Middle frontal gyrus (tissue), 1 donor: ENCODE data around the gene NCAPD3.

Experiments
- DNase-seq: peaks from one replicate; pipeline ENCODE4 v3.0.0-alpha.2; 2015; ENCODE audit warnings: low spot score; ENCODE audit errors: extremely low spot score

NCAPD3 gene

DNA sequence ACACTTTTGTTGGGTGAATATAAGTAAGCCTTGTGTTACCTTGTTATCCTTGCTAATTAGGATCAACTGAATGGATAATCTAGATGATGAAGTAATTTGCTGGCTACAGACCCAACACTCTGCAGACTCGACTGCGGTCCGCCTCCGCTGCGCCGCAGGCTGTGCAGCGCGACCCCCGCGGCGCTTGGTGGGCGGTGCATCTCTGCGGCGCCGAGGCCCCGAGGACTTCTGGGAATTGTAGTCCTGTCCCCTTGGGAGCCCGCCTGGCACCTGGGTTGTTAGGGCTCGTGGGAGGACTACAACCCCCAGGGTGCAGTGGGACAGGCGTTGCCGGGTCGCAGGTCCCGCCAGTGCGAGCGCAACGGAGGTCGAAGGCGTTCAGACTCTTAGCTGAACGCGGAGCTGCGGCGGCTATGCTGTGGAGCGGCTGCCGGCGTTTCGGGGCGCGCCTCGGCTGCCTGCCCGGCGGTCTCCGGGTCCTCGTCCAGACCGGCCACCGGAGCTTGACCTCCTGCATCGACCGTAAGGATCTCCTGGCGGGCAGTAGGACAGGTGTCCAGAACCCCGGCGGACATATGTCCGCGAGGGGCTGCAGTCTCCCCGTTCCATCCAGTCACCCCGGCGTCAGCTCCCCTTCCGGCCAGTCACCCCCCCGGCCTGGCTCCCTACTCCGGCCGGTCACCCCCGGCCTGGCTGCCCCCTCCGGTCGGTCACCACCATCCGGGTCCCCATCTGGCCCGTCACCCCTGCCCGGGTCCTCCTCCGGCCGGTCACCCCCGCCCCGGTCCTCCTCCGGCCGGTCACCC, 29.6 kb upstream of the NCAPD3 start, which contains the start of the genes ACAD8 and THYN1:
TSS of gene ACAD8 (plus strand) at position 381 of the 806 bp plus-strand sequence. CDS start at position 414, 33 bp downstream.
TSS of gene THYN1 (minus strand) at position 165 of the 806 bp plus-strand sequence. CDS start 470 bp downstream, outside the sequence.
- DNase-seq: peak; percentile 95

DNA sequence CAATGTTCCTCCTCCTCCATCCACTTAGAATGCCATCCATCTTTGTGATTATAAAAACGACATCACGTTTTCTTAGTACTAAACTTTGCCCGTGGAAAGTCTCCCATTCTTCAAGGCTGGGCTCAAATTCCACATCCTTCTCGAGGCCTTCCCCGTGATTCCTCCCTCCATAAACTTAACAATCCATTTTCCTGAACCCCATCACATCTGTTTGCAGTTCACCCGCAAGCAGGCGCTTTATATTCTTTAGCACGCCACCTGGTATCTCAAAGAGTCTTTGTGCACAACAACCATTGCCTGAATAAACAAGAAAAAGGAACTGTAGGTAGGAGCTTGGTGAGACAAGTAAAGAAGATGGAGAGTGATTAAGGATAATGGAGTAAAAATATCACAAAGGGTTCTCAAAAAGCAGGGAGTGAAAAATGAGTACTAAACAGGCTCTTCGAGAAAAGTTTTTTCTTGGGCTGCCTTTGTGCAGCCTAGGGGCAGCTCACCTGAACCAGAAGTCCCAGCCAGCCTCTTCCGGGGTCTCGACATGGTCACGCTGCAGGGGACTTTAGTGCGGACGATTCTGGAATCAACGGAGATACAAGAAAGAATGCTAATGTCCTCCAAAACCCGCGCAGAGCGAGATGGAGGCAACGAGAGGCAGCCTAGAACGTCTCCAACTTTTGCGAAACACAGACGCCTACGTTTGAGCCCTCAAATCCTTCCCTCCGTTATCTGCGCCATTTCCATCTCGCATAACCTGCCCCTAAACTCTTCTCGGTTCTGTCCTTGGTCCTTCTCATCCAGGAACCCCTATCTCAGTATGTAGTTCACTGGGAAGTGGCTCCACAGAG, 28.8 kb upstream of the NCAPD3 start:
- no peak for DNase-seq

DNA sequence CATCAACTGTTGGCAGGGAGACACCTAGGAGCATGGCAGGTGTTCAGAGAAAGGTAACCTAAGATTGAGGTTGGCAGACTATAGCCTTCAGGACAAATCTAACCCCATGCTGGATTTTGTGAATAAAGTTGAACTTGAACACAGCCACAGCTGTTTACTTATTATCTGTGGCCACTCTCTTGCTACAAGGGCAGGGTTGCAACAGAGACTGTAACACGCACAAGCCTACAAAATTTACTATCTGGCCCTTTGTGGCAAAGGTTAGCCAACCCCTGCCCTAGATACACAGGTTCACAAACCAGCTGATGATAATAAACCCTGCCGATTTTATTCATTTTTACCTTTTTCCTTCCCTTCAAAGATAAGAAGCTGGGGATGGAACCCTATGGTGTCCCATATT, 26.9 kb upstream of the NCAPD3 start:
- no peak for DNase-seq

DNA sequence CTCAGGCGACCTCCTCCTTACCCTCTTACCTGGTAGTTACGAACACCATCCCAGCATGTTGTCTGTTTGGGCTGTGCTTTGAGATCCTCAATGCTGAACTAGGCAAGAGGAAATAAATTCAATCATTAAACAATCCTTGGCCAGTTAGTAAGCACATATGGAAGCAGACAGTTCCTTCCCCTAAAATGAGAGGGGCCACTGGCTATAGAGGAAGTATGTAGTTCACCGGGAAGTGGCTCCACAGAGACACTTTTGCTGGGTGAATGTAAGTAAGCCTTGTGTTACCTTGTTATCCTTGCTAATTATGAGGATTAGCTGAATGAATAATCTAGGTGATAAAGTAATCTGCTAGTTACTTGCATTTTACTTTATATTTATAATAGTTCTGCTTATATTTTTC, 26.5 kb upstream of the NCAPD3 start:
- DNase-seq: no peak

DNA sequence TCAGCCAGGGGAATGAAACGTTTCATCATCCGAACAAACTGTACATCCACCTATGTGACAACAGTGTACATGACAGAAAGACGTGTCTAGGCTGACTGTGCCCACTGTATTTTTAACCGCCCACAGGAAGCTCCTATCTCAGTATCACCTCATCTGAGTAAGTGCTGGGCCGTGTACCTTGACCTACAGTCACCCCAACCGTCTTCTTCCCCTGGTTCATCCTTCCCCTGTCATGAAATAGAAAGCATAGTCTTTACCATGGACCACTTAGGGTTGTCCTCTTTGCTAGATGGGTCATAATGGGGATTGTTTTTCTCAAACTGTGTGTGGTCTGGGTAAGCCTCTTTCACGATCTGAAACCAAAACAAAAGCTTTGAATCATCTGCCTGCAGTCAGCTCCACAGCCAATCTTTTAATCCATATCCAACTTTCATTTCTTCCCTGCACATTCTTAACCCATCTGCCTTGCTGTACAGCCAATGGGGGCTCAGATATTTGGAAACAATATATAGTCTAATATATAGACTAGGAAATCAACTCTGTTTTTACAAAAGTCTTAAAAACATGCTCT, 25.2 kb upstream of the NCAPD3 start:
- DNase-seq: no peak

DNA sequence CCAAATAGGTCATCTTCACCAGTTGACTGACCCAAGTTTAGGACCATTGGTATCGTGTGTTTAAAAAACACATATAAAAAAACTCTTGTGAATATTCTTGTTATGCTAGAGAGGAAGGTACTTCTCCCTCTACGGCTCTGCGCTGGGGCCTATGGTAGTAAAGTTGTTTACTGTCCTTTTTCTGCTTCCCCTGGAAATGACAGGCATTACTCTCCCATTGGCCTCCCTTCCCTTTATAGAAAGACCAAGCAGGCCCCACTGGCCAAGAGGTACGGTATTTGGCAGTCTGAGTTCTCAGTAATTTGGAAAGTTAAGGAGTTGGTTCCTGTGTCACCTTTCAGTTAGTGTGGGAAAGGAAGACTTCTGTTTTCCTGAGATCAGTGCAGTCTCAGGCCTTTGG, 22.9 kb upstream of the NCAPD3 start:
- no peak for DNase-seq

DNA sequence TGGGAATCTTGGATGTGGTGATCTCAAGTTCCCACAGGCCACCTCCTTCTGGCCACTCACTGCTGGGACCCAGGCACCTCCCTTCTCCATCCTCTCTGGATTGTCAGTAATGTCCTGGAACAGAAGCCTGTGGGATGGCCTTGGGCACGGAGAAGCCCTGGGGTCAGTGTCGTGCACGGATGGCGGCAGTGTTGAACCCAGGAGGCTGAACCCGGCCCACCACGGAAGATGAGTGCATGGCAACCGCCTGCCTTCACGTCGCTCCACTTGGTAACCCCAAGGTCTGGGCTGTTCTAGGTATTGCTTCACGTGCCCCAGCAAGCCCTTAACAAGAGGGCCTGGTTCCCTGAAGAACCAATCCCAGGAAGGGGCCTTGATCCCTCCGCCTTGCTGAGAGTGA, 22.3 kb upstream of the NCAPD3 start:
- no peak for DNase-seq

DNA sequence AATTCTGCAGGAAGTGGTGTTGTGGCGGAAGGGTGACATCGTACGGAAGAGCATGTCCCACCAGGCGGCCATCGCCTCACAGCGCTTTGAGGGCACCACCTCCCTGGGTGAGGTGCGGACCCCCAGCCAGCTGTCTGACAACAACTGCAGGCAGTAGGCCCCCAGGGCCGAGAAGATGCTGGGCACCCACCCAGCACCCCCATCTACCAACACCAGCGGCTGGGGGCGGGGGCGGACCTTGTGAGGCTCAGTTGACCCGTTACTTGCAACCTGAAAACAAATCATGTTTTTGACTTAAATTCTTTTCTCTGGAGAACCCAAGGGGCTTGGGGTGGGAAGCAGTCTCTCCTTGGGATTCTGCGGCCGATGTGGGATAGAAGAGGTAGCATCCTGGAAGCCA, 21.7 kb upstream of the NCAPD3 start:
- DNase-seq: no peak

DNA sequence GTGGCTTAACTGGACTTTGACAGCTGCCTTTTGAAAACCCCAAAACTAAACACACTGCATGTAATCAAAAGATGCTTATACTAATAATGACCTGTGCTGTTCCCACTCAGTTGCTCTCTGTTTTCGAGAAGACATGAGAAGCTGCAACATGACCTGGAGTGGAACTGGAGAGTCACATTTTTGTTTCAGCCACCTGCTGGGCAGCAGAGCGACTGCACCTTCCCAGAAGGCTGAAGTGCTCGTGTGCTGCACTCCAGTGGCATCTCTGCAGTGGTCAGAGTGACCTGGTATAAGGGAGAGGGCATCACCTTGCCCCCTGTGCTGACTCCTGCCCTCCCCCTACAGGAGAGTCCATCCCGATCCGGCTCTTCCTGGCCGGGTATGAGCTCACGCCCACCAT, 20.8 kb upstream of the NCAPD3 start:
- no peak for DNase-seq

DNA sequence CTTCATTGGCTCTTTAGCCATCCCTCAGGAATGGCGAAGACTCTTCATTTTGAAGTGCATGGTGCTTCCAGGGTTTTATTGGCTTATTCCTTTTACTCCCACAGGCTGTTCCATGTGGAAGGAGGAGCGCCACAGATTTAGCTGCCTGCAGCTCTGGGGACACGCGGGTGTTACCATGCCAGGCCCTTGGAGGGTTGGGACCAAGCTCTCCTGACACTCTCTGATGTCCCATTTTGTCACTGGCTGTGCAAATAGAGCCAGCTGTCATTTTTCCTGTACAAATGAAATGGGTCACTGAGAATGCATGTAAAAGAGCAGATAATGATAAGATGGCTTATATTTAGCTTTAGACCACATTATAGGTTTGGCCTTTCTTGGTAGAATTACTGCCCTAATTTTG, 20.1 kb upstream of the NCAPD3 start:
- no peak for DNase-seq

DNA sequence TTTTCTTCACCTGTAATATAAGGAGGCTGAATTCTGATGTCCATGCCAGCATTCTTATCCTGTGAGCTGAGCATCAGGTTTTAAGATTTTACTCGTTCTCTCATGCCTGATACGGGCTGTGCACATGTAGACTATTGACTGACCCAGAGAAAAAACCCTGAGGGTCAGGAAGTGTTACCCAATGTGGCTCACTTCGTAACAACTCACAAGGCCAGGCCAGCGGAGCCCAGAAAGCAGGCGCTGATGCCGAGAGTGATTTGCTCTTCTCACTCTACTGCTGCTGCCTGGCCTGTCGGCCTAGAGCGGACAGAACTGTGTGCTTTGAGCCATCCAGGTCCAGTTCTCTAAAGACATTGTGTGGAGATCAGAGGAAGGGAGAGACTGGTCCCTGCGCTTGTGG, 18.6 kb upstream of the NCAPD3 start:
- no peak for DNase-seq

DNA sequence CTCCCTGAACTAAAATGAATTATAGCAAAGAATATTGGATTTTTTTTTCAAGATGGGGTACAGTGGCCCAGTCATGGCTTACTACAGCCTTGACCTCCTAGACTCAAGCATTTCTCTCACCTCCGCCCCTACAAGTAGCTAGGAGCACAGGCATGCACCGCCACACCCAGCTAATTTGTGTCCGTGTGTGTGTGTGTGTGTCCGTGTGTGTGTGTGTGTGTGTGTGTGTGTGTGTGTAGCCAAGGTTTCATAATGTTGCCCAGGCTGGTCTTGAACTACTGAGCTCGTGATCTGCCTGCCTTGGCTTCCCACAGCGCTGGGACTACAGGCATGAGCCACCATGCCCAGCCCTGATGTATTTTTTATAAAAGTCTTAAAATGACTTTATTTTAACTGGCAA, 16.8 kb upstream of the NCAPD3 start:
- no peak for DNase-seq

DNA sequence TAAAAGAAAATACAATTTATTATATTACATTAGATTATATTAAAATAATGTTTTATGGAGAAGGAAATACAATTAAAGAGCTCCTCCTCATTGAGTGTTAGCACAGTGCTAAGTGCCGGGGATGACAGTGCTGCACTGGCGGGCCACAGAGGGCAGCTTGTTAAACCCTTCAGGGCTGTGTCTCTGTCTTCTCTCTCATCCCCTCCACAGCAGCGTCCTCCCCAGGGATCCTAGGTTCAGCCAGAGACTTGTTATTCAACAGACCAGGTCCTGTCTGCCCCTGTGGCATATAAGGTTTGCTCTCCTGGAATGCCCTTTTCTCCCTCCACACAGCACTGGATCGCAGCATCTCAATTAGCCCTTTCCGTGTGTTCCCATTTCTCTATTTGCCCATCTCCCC, 15.2 kb upstream of the NCAPD3 start:
- no peak for DNase-seq

DNA sequence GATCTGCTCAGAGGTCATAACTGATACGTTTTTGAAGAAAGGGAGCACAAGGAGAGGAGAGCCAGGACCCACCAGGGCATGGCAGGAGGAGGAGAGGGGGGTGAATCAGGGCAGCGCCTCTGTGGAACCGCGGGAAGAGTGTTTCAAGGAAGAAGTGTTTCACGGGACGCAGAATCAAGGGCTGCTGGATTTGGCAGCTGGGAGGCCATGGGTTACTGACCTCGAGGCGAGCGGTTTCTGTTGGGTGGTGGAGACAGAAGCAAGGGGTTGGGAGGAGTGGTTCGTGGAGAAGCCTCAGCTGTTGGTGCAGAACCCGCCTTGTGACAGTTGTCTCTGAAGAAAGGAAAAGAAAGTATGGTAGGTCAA, 13.8 kb upstream of the NCAPD3 start:
- no peak for DNase-seq

DNA sequence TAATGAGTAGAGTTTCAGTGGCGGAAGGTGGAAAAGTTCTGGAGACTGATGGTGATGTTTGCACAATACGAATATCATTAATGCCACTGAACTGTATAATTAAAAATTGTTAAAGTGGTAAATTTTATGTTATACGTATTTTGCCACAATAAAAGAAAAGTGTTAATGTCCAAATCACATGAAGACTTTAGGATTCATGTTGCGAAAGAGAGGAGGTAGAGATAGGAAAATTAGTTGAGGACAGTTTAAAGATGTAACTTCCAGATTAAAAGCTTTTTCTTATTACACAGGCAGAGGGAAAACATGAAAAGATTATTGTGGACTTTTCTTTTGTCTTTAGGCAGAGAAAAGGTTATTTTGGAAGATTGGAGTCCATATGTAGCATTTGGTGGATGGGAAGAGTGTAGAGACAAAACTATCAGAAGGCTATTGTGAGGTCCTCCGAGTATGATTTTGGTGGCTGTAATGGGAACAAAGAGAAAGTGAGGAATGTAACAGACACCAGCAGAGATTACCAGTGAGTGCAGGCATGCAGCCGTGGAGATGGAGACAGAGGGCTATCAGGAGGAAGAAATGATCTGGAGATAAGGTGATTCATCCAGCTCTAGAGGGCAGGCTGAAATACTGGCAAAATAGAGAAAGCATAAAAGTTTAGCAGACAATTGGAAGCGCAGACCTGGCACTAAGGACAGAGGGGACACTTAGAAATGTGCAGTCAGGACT, 13.2 kb upstream of the NCAPD3 start:
- DNase-seq: no peak

DNA sequence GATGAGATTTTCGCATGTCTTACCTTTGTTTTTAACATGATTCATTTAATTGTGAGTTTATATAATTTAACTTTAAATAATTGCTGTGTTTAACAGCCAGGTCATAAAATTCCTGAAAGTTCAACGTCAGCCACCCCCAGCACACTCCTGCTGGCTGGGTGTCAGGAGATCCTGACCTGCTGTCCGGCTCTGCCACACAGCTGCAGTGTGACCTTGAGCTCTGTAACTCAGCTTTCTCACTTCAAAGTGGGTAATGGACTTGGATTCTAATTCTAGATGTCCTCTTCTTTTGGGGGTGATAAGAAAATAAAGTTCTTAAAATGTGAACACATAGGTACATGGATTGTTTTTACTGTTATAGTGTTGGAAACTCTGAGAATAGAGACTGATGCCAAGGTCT, 11.6 kb upstream of the NCAPD3 start:
- DNase-seq: no peak

DNA sequence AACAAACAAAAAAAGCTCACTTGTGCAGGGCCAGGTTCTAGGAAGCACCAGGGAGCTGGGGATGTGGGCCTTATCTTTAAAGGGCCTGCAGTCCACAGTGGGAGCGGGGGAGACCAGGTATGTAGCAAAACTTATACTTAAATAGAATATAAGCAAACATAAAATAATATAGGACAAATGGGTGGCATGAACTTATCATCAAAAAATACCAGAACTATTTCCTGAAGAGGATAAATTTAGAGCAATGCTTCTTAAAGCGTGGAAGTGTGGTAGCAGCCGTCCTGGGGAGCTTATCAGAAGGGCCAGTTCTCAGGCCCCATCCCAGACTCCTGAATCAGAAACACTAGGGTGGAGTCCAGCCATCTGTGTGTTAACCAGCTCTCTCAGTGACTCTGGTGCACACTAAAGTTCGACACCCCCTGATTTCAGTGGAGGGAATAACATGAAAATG, 10.0 kb upstream of the NCAPD3 start:
- DNase-seq: no peak

DNA sequence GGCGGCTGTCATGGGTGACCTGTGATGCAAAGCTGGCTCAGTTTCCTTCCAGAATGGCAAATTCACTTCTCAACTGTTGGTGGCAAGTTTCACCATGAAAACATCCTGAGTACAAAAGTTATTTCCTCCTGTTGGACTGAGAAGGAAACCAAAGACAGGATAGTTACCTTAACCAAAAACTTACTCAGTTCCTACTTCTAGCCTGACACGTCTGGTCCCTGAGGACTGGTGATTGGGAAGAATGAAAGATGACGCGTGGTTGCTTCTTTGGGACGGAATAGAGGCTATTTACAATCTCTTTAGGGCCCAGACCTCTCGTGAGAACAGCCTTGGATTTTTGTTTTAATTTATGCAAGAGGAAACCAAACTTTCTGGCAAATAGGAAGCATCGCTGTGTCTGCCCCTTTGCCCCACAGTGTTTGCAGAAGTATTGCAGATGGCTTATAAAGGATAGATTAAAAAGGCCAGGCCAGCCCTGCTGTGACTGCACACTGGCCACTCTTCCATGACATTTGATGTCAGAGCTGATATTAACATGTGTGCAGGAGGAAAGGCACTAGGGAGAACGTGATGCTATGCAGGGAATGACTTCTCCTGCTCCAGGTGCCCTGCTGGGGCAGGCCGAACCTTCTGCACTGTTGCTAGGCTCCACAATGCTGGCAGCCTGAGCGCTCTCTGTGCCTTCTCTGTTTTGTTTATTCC, 8.3 kb upstream of the NCAPD3 start:
- DNase-seq: no peak

DNA sequence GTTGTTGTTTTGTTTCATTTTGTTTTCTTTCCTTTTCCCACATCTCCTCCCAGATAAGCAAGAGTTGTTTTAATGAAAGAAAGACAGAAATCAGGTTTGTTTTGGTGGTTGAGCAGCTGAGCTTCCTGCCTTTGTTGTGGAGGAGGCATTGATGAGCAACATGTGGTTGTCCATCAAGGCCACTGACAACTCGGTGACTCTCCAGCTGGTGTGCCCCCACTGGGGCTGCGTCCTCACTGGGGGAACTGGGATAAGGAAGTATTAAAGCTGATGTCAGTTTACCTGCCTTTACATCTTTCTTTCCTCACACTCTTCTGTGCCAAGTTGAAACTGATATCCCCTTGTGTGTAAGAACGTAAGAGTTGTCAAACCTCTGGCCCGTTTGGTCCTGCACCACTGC, 6.6 kb upstream of the NCAPD3 start:
- no peak for DNase-seq

DNA sequence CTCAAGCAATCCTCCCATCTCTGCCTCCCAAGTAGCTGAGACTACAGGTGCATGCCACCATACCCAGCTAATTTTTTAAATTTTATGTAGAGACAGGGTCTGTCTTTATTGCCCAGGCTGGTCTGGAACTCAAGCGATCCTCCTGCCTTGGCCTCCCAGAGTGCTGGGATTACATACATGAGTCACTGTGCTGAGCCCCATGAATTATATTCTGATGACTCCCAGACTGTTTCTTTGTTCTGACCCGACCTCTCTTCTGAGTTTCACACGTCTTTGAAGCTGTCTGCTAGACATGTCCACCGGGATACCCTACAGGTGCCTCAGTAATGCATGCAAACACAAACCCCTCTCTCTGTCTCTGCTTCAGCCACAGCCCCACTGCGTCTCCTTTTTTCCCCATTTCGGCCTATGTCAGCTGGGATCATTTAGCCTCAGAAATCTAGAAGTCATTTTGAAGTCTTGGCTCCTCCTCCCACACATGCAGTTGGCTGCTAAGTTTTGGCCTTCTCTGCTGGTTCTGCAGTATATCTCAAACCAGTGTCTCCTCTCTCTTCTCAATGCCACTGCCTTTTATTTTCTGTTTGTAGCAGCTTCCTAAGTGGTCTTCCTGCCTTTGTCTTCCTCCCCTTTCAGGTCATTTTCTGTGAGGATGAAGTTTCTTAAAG, 5.5 kb upstream of the NCAPD3 start:
- DNase-seq: no peak
